CD4-positive, alpha-beta T cell treated with Interferon gamma for 1 hour (primary cell): ENCODE results near the gene KRTAP13-4.

Experiments used
- DNase-seq: peaks from one replicate; pipeline ENCODE4 v3.0.0-alpha.2; 2020

The KRTAP13-4 gene, protein sequence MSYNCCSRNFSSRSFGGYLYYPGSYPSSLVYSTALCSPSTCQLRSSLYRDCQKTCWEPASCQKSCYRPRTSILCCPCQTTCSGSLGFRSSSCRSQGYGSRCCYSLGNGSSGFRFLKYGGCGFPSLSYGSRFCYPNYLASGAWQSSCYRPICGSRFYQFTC

DNA sequence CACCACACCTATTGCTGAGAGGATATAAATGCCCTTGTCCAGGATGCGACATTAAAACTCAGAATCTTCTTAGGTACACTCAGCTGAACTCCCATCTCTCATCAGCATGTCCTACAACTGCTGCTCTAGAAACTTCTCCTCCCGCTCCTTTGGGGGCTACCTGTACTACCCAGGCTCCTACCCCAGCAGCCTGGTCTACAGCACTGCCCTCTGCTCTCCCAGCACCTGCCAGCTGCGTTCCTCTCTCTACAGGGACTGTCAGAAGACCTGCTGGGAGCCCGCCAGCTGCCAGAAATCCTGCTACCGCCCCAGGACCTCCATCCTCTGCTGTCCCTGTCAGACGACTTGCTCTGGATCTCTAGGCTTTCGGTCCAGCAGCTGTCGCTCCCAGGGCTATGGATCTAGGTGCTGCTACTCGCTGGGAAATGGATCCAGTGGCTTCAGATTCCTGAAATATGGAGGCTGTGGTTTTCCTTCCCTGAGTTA, at the start of gene KRTAP13-4:
KRTAP13-4 (plus strand) TSS at position 51 of the 486 bp plus-strand sequence; CDS start at position 107, 56 bp downstream.
- DNase-seq, result no peak

- DNase-seq, result no peak
These were observed 47.8 kb upstream of the KRTAP13-4 start for GRCh38 chr21:30382201-30382600.

DNA sequence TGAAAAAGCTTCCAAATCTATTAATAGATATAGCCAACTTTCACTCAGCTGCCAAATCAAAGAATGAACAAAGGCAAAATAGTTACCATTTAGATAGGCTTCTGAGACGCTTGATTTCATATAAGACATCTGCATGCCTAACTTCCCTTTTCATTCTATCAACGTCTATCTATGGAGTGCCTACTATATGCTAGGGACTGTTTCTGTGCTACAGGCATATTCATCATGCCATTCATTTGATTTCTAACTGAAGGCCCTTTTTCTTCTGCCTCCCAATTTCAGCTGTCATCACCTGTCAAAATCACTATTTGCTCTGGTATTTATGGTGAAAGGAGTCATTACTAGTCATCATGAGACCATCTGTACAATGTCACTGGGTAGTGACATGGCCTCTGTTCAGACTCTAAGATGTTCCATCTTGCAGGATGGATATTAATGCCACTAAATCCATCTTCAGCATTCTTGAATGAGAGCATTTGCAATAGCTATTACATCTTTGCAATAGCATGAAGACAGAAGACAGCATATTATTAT, 38.5 kb upstream of the KRTAP13-4 start:
- no peak for DNase-seq

DNA sequence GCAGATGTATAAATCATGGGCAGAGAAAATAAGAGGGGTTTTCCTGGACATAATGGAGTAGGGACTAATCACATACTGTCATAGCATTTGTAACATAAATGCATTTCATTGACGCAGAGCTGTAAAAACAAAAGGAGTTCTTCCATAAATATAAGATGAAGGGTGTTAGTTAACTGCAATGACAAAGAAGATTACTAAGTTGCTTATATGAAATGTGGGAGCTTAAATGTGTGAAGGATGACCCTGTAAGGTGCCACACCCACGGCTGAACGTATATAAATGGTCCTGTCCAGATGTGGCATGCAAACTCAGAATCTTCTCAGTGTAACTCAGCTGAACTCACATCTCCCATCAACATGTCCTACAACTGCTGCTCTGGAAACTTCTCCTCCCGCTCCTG, 34.3 kb upstream of the KRTAP13-4 start, which contains the start of gene KRTAP13-1:
KRTAP13-1 (plus strand) TSS at position 301 of the 400 bp plus-strand sequence; CDS start at position 357, 56 bp downstream.
- no peak for DNase-seq

DNA sequence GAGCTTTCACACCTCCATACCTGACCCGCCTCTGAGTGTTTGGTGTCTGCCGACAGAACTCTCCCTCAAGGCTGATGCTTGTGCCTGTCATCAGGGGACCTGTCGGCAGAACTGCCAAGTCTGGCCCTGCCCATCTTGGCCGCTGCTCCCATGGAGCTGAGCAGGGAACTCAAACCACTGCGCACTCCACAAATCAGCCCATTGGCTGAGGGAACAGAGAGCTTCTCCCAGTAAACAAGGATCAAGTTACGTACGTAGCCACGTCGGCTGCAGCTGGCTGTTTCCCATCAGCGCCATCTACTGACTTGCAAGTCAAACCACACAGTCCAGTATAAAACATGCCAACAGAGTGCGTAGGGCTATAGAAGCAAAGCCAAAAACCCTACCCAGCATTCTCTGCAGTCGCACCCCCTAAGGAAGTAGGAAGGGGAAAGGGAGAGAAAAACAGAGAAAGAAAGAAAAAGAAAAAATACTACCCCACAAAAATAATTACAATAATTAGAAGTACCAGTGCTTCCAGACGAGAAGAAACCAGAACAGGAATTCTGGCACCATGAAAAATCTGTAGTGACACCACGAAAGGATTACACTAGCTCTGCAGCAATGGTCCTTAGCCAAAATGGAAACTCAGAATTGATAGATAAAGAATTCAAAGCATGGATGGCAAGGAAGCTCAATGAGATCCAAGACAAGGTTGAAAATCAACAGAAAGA, 21.1 kb upstream of the KRTAP13-4 start:
- DNase-seq, result no peak

DNA sequence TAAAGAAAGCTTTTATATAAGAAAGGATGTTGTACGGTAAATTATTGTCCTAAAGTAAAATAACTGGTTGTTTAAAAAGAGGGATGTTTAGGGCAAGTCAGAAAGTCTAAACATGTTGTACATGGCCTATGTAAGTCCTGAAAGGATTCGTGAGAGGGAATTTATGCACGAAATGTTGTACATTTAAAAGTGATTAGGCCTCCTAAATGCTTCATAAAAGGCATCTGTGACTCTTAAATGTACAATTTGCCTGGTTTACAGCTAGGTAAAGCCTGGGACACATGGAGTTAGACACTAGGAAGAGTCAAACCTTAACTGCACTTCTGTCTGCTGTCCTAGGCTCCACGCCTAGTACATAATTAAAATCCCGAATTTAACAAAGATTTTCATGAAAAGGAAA, 14.0 kb upstream of the KRTAP13-4 start:
- no peak for DNase-seq

DNA sequence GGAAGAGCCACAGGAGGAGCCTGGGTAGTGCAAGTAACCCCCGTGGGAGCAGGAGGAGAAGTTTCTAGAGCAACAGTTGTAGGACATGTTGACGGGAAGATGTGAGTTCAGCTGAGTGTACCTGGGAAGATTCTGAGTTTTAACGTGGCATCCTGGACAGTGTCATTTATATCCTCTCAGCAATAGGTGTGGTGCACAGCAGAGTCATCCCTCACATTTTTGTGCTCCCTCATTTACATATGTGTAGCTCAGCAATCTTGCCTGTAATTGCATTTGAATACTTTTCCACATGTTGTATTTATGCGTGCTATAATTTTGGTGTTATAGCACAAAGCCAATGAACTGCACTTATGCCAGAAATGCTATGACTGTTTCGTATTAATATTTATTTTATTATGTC, 4.2 kb upstream of the KRTAP13-4 start, which contains the start of gene KRTAP13-3:
KRTAP13-3 (minus strand) TSS at position 101 of the 400 bp plus-strand sequence; CDS start at position 87, 14 bp downstream.
- DNase-seq, result no peak

DNA sequence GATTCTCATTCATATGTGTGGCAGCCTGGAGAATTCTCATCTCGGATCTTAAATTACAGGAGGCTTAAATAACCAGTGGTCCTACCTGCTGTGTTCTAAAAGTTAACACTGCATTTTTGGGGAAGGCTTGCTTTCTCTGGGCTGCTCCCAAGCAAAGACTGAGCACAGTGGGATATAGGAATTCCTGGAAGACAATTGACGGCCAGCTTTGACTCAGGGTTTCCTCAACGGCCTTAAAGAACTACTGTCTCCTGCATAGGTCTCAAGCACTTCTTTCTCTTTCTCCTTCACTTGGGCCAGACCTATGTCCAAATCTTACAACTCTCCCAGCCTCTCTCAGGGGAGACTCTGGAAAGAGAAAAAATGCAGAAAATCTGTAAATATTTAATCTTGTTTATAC, 3.3 kb upstream of the KRTAP13-4 start:
- DNase-seq, result no peak

GRCh38 chr21:30434033-30434631, 4.1 kb downstream of the KRTAP13-4 start:
- no peak for DNase-seq

GRCh38 chr21:30437010-30437565, 7.1 kb downstream of the KRTAP13-4 start:
- no peak for DNase-seq

DNA sequence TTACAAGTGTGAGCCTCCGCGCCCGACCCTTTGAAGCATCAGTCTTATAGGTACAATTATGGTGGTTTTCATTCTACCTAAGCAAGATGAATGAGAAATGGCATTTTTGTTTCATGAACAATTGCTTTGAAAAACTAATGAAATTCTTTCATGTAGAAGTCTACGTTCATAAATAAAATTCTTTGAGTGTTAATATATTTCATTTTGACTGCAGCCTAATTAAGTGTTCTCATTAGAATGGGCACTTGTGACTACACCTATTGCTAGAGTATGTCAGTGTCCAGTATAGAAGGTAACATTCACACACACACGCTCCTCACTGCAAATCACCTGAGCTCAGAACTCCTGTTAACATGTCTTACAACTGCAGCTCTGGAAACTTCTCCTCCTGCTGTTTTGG, 10.0 kb downstream of the KRTAP13-4 start, which contains the start of gene KRTAP15-1:
KRTAP15-1 (plus strand) TSS at position 301 of the 400 bp plus-strand sequence; CDS start at position 354, 53 bp downstream.
- DNase-seq, result no peak

DNA sequence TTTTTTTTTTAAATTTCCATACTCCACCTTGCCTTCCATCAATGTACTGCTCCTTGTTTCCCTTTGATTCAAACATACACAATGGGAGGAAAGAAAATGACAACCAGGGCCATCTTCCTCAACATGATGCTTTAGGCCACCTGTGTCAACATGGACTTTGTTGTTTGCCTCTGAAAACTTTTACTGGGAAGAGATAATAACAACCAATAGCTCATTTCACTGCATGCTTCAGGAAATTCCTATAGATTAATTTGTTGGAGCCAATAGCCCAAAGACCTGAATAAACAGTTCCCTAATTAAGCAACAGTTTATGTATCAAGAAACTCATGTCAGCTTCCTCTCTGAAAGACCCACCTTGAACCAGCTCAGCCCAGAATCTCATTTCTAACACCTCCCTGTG, 13.2 kb downstream of the KRTAP13-4 start:
- DNase-seq, result no peak

- no peak for DNase-seq
These were observed 14.2 kb downstream of the KRTAP13-4 start for GRCh38 chr21:30444204-30444603.

DNA sequence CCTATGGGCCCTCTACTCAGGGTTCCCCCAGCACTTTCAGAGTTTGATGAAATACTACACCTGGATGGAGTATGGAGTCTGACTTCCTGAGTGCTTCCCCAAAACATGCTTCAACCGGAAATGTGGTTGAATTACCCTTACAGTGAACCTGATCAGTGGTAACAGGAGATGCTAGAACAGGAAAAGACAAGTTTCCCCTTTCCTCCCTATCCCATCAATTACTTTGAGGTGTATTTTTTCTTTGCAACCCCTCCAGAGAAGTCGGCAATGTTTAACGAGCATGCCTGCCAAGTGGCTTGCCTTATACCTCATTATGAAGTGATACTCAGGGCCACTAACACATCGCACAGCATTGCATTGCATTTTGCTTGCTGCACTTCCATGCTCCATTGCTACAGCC, 17.0 kb downstream of the KRTAP13-4 start:
- no peak for DNase-seq

- DNase-seq, result no peak
These were observed 18.5 kb downstream of the KRTAP13-4 start for GRCh38 chr21:30448514-30448913.

DNA sequence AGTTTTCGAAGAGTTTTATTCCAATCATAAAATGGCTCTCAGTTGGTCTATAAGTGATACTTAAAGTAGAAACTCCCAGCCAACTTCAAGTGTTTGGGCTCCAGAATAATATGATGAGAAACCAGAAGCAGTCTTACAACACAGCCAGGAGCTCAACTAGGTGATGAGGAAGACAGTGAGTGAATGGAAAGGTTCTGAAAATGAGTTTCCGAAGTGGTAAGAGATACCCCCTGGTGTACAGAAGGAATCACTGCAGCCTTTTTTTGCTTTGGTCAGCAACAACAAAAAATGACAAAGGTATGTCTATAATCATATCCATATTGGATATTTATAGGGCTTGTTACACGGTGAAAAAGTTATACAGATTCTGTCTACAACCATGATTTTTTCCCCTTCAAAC, 33.7 kb downstream of the KRTAP13-4 start:
- DNase-seq, result no peak

DNA sequence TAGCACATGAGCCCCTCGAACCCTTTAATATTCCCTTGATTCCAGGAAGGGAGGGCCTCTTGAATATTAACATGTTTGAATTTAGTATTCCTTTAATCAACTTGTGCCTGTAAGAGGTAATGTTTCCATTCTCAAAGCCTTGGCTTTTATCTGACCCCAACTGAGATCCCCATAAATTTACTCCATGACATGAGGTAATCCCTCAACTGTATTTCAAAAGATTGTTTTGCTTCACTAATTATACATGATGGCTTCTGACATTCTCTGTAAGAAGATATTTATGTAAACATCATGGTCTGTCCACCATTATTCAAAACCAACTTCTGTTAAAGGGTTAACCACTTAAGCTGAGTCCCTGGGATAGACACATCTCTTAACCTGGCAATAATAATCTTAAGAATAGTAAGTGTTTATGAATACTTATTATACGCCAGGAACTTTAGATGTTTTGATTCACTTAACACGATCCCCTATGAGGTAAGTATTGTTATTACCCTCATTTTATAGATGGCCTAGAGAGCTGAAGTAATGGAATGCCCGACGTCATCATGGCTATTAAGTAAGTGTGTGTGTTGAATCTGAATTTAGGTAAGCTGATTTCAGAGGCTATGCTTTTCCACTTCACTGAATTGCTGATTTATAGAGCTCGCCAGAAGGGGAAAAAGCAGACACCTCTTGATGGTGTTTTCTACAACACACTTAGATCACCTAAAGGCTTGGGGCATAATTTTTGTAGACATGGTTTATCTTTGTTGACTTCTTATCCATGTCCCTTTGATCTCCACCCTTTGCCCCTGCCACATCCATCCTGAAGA, 39.1 kb downstream of the KRTAP13-4 start:
- no peak for DNase-seq

DNA sequence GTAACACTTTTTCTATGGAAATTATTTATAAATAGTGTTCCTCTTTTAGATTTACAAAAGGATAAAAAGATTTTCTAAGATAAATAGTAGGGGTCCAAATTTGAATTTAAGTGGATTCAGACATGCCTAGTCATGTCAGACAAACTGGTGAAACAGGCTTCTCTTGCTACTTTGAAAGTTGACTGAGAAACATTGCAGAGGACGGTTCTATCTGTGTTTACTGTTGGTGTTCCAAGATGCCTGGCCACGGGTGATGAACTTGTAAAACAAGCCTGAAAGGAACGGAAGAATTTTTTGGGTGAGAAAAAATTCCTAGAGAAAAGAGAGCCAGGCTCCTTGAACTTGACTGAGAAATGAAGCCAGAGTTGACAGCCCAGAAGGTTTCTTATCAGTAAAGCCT, 48.0 kb downstream of the KRTAP13-4 start:
- DNase-seq, result no peak

- no peak for DNase-seq
These were observed 49.2 kb downstream of the KRTAP13-4 start for GRCh38 chr21:30479259-30479658.

DNA sequence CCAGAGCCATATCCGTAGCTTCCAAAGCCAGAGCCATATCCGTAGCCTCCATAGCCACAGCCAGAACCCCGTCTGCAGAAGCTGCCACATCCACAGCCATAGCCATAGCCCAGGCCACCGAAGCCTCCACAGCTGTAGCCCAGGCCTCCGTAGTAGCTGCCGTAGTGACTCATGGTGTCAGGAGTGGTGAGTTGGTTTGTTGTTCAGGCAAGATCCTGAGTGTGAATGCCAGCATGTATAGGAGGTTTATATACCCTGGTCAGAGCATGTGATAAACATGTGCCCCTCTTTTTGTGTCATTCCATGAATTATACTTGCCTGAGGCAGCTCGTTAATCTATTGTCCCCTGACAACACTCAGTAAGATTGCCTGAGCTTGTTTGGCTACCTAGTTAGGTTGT, 50.1 kb downstream of the KRTAP13-4 start, which contains the start of gene KRTAP19-1:
KRTAP19-1 (minus strand) TSS at position 223 of the 400 bp plus-strand sequence; CDS start at position 173, 50 bp downstream.
- DNase-seq, result no peak
